ENCODE measurements around the gene ERCC3.

DNA sequence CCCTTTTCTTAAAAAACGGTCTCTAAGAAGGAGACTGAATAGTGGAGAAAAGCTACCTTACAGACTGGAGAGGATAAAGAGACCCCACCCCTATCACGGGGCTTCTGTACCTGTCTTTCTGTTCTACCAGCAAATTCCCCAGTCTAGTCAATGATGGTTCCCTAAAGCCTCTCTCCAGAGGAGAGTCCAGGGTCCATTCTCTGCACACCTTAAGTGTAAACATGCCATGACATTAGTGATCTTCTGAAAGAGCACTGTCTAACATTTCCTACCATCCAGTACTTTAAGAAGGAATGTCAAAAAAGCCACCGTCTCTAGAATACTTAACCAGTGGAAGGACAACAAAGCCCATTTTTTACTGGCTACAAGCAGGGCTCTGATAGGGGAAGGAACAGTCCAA is 17.0 kb upstream of the ERCC3 start:
- TF ChIP-seq, protein P1, sequence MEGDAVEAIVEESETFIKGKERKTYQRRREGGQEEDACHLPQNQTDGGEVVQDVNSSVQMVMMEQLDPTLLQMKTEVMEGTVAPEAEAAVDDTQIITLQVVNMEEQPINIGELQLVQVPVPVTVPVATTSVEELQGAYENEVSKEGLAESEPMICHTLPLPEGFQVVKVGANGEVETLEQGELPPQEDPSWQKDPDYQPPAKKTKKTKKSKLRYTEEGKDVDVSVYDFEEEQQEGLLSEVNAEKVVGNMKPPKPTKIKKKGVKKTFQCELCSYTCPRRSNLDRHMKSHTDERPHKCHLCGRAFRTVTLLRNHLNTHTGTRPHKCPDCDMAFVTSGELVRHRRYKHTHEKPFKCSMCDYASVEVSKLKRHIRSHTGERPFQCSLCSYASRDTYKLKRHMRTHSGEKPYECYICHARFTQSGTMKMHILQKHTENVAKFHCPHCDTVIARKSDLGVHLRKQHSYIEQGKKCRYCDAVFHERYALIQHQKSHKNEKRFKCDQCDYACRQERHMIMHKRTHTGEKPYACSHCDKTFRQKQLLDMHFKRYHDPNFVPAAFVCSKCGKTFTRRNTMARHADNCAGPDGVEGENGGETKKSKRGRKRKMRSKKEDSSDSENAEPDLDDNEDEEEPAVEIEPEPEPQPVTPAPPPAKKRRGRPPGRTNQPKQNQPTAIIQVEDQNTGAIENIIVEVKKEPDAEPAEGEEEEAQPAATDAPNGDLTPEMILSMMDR (IDR thresholded peaks at IDR 0.05), result no peak
- TF ChIP-seq POLR2A (IDR thresholded peaks at IDR 0.05), result no peak
